H1 (cell line): ENCODE data around the gene LMO2. TPM values are rescaled to one million over a fixed set of nuclear protein-coding genes. Genes with fewer than 3 reads are reported as not detected.

Experiments
- CTCF ChIA-PET: fragments of 300-600 bp; sonication (Branson Sonifier 250); formaldehyde crosslinking; loops from one replicate; lab custom pipeline; 2021; ENCODE audit not compliant: partially characterized antibody; lab: Charles Lee
- POLR2A ChIA-PET: fragments of 300-600 bp; sonication (Branson Sonifier 250); formaldehyde crosslinking; loops from one replicate; lab custom pipeline; 2021; ENCODE audit warnings: inconsistent platforms; ENCODE audit not compliant: partially characterized antibody; lab: Charles Lee
- DNase-seq, 2 experiments: peaks; one replicate each; pipeline versions ENCODE4 v3.0.0 to v3.0.0-alpha.2; 2010 to 2022; ENCODE audit warnings: low spot score in 2 of 2, low read depth in 1 of 2, mixed read lengths in 1 of 2
- FAIRE-seq: peaks from 2 replicates; lab custom pipeline; 2011; peaks lifted over from hg19 to GRCh38; lab: Jason Lieb, UNC
- H2AFZ ChIP-seq: 2 replicates; pipeline ENCODE4 v1.8.1; 2012; ENCODE audit warnings: low read length, inconsistent platforms
- H2AK5ac ChIP-seq: 2 replicates; pipeline ENCODE4 v1.6.1; 2013; ENCODE audit warnings: low read depth, low read length
- H2BK120ac ChIP-seq: replicated peaks from 2 replicates; pipeline ENCODE3; 2013; ENCODE audit warnings: low read depth, low read length, inconsistent platforms
- H2BK12ac ChIP-seq: 2 replicates; pipeline ENCODE4 v1.6.1; 2013; ENCODE audit warnings: low read depth, low read length
- H2BK15ac ChIP-seq: 2 replicates; pipeline ENCODE4 v1.6.1; 2013; ENCODE audit warnings: low read length
- H2BK20ac ChIP-seq: 2 replicates; pipeline ENCODE4 v1.6.1; 2013; ENCODE audit warnings: low read length
- H2BK5ac ChIP-seq: 2 replicates; pipeline ENCODE4 v1.6.1; 2013; ENCODE audit warnings: low read depth, low read length
- H3K14ac ChIP-seq: 2 replicates; pipeline ENCODE4 v1.6.1; 2013; ENCODE audit warnings: inconsistent platforms; ENCODE audit not compliant: insufficient read length
- H3K18ac ChIP-seq: 2 replicates; pipeline ENCODE4 v1.6.1; 2013; ENCODE audit warnings: low read length; ENCODE audit errors: extremely low read depth
- H3K23ac ChIP-seq: 2 replicates; pipeline ENCODE4 v1.6.1; 2013; ENCODE audit warnings: inconsistent platforms; ENCODE audit not compliant: insufficient read length
- H3K23me2 ChIP-seq: 2 replicates; pipeline ENCODE4 v1.6.1; 2013; ENCODE audit warnings: low read depth, low read length
- H3K27ac ChIP-seq: 2 replicates; pipeline ENCODE4 v1.6.1; 2011; ENCODE audit warnings: low read depth, low read length, inconsistent platforms
- H3K27me3 ChIP-seq, 4 experiments: replicated peaks in 1 of 4; 1 replicate in 1 of 4; 2 replicates in 3 of 4; pipeline versions ENCODE4 v1.6.1 to v1.8.1; 2011 to 2013; ENCODE audit warnings: low read length in 3 of 4, mild to moderate bottlenecking in 3 of 4, inconsistent platforms in 2 of 4, mixed read lengths in 2 of 4, moderate library complexity in 1 of 4; ENCODE audit not compliant: control insufficient read depth in 3 of 4, insufficient read depth in 3 of 4; ENCODE audit errors: extremely low read depth in 1 of 4
- H3K36me3 ChIP-seq, 4 experiments: 2 replicates each; pipeline versions ENCODE4 v1.6.1 to v1.8.1; 2011 to 2013; ENCODE audit warnings: mild to moderate bottlenecking in 4 of 4, low read length in 3 of 4, moderate library complexity in 2 of 4, control low read depth in 1 of 4, inconsistent platforms in 1 of 4; ENCODE audit not compliant: insufficient read depth in 4 of 4, control insufficient read depth in 2 of 4
- H3K4ac ChIP-seq: replicated peaks from 2 replicates; pipeline ENCODE3; 2013; ENCODE audit warnings: low read length, low read depth, mixed read lengths, inconsistent platforms; ENCODE audit not compliant: insufficient read length
- H3K4me1 ChIP-seq, 4 experiments: replicated peaks in 1 of 4; 1 replicate in 1 of 4; 2 replicates in 3 of 4; pipeline versions ENCODE4 v1.6.1 to v1.8.1; 2011 to 2013; ENCODE audit warnings: low read length in 3 of 4, inconsistent platforms in 2 of 4, mixed read lengths in 1 of 4; ENCODE audit not compliant: insufficient read depth in 4 of 4, control insufficient read depth in 3 of 4
- H3K4me2 ChIP-seq, 2 experiments: 2 replicates each; pipeline versions ENCODE4 v1.6.1 to v1.8.1; 2011 to 2013; ENCODE audit warnings: low read depth in 2 of 2, low read length in 2 of 2, control low read depth in 1 of 2, inconsistent platforms in 1 of 2, mild to moderate bottlenecking in 1 of 2; ENCODE audit not compliant: insufficient read depth in 1 of 2
- H3K4me3 ChIP-seq, 4 experiments: fragments of 200-600, 300-600 bp in 1 of 4; sonication (generic), shearing (Covaris generic), sonication (Bioruptor Twin) in 1 of 4; 2 replicates each; pipeline versions ENCODE4 v1.5.1 to v1.8.1; 2011 to 2016; ENCODE audit warnings: low read length in 4 of 4, low read depth in 3 of 4, control low read depth in 2 of 4, inconsistent platforms in 2 of 4, mild to moderate bottlenecking in 2 of 4, mixed read lengths in 1 of 4, moderate library complexity in 1 of 4; ENCODE audit not compliant: insufficient read depth in 2 of 4; ENCODE audit errors: extremely low read depth in 1 of 4
- H3K56ac ChIP-seq: replicated peaks from 2 replicates; pipeline ENCODE3; 2013; ENCODE audit warnings: low read depth, mild to moderate bottlenecking, mixed read lengths, low read length, inconsistent platforms; ENCODE audit not compliant: insufficient read length
- H3K79me1 ChIP-seq: 2 replicates; pipeline ENCODE4 v1.6.1; 2013; ENCODE audit warnings: low read depth, low read length, control low read depth
- H3K79me2 ChIP-seq, 2 experiments: 2 replicates each; pipeline versions ENCODE4 v1.6.1 to v1.8.1; 2012 to 2013; ENCODE audit warnings: low read length in 2 of 2, mild to moderate bottlenecking in 2 of 2, inconsistent platforms in 1 of 2; ENCODE audit not compliant: insufficient read depth in 2 of 2, control insufficient read depth in 1 of 2
- H3K9ac ChIP-seq, 4 experiments: replicated peaks in 1 of 4; 1 replicate in 1 of 4; 2 replicates in 3 of 4; pipeline versions ENCODE4 v1.6.1 to v1.8.1; 2011 to 2013; ENCODE audit warnings: low read depth in 3 of 4, low read length in 3 of 4, control low read depth in 2 of 4, mild to moderate bottlenecking in 2 of 4, moderate library complexity in 2 of 4, inconsistent platforms in 1 of 4; ENCODE audit errors: extremely low read depth in 1 of 4
- H3K9me3 ChIP-seq, 2 experiments: 2 replicates each; pipeline versions ENCODE4 v1.6.1 to v1.8.1; 2012 to 2013; ENCODE audit warnings: mild to moderate bottlenecking in 2 of 2, moderate library complexity in 2 of 2, control low read depth in 1 of 2, inconsistent platforms in 1 of 2, low read depth in 1 of 2, low read length in 1 of 2, mixed read lengths in 1 of 2; ENCODE audit not compliant: insufficient read depth in 2 of 2
- H4K20me1 ChIP-seq, 2 experiments: replicated peaks in 1 of 2; 2 replicates each; pipeline versions ENCODE3 to v1.8.1; 2011 to 2013; ENCODE audit warnings: inconsistent platforms in 2 of 2, low read length in 2 of 2, mild to moderate bottlenecking in 1 of 2; ENCODE audit not compliant: insufficient read depth in 2 of 2, control insufficient read depth in 1 of 2
- H4K5ac ChIP-seq: 2 replicates; pipeline ENCODE4 v1.6.1; 2013; ENCODE audit warnings: low read length, low read depth, mixed read lengths, inconsistent platforms; ENCODE audit not compliant: insufficient read length
- H4K8ac ChIP-seq: 2 replicates; pipeline ENCODE4 v1.8.0; 2013; ENCODE audit warnings: mild to moderate bottlenecking, moderate library complexity, low read length, inconsistent platforms; ENCODE audit not compliant: insufficient read depth; ENCODE audit errors: extremely low read depth
- H4K91ac ChIP-seq: replicated peaks from 2 replicates; pipeline ENCODE3; 2013; ENCODE audit warnings: low read length, mixed read lengths, inconsistent platforms; ENCODE audit not compliant: insufficient read length
- ATF2 ChIP-seq: IDR thresholded peaks from 2 replicates; pipeline ENCODE4 v1.6.1; 2012; ENCODE audit warnings: low read length, inconsistent platforms
- BRCA1 ChIP-seq: IDR thresholded peaks from 2 replicates; pipeline ENCODE4 v1.6.1; 2012; ENCODE audit warnings: low read depth, low read length, improper control_type of control experiment
- CBX5 ChIP-seq: fragments of 300-800, 300-1000 bp; sonication (generic); IDR thresholded peaks from 2 replicates; pipeline ENCODE4 v1.7.1; 2016; ENCODE audit warnings: antibody characterized with exemption, low read length, low read depth
- CHD1 ChIP-seq: IDR thresholded peaks from 2 replicates; pipeline ENCODE4 v1.6.1; 2012; ENCODE audit warnings: low read depth, low read length, improper control_type of control experiment
- E2F6 ChIP-seq: IDR thresholded peaks from 2 replicates; pipeline ENCODE4 v1.6.1; 2012; ENCODE audit warnings: inconsistent platforms
- EP300 ChIP-seq, 2 experiments: IDR thresholded peaks; 1 replicate in 1 of 2; 2 replicates in 1 of 2; pipeline ENCODE4 v1.6.1; 2011 to 2012; ENCODE audit warnings: low read depth in 2 of 2, low read length in 2 of 2, mild to moderate bottlenecking in 2 of 2, borderline replicate concordance in 1 of 2, inconsistent platforms in 1 of 2, moderate library complexity in 1 of 2
- KDM1A ChIP-seq: fragments of 200-600, 300-600 bp; sonication (generic); IDR thresholded peaks from 2 replicates; pipeline ENCODE4 v1.7.1; 2016; ENCODE audit warnings: mild to moderate bottlenecking, low read length, borderline replicate concordance
- SUZ12 ChIP-seq: fragments of 200-600 bp; sonication (generic); IDR thresholded peaks from 2 replicates; pipeline ENCODE4 v1.6.1; 2012; ENCODE audit warnings: mild to moderate bottlenecking, inconsistent platforms, low read length, moderate library complexity, mixed read lengths
- WGBS, 2 experiments: shearing (Covaris generic) in 1 of 2; methylation state at CpG; one replicate each; pipeline versions ENCODE4 v1.1.6 to v1.1.7; 2013 to 2015; ENCODE audit warnings: low lambda C conversion rate in 2 of 2, mixed read lengths in 2 of 2, inconsistent platforms in 1 of 2, low coverage in 1 of 2, missing lambda C conversion rate in 1 of 2; ENCODE audit not compliant: insufficient replicate concordance in 2 of 2, insufficient coverage in 1 of 2, insufficient read length in 1 of 2; ENCODE audit errors: extremely low coverage in 1 of 2, missing lambda C conversion rate in 1 of 2; 5-methylcytosine and 5-hydroxymethylcytosine counted together
- polyA plus RNA-seq, 7 experiments: library from polyadenylated mRNA; depleted of rRNA in 3 of 7; stranded (reverse) in 5 of 7; unstranded in 2 of 7; fragments of >200 nt in 5 of 7; fragments of 200-250 nt in 2 of 7; gene quantifications; 1 replicate in 5 of 7; 2 replicates in 1 of 7; 4 replicates in 1 of 7; pipeline versions ENCODE4 v1.2.1 to v1.2.3, GENCODE V29; 2011 to 2013; ENCODE audit warnings: missing spikeins in 2 of 7, mixed read lengths in 2 of 7
- total RNA-seq: library from RNA; stranded (reverse); fragmentation: NEBNext Ultra II Directional; extraction: Animal tissue kit (Norgen Biotek cat#: 25700); gene quantifications from 2 replicates; pipeline ENCODE4 v1.2.1, GENCODE V29; 2021

LMO2 gene
- total and polyA plus RNA-seq, 2 of the 8 experiments (the other 6 are each of a cell fraction or from before 2014, with no cell fraction given), result 1.6 to 2.7 TPM

- Histone ChIP-seq H3K23ac (no peak overlapping the region), H2BK12ac (no peak overlapping the region), H3K18ac (no peak overlapping the region), H2BK5ac (no peak overlapping the region), H3K27ac (no peak overlapping the region), H3K79me1 (no peaks in the 10 kb centered on the region), H3K4me2 (no peak overlapping the region), H3K36me3 (no peaks in the 10 kb centered on the region), H3K4ac (no peak overlapping the region), H3K27me3 (no peaks in the 10 kb centered on the region), H3K9me3 (no peaks in the 10 kb centered on the region), H3K79me2 (no peaks in the 10 kb centered on the region), H4K8ac (no peak overlapping the region), H3K4me3 (no peak overlapping the region), H3K9ac (no peak overlapping the region), H2BK120ac (no peak overlapping the region), H2AFZ (no peak overlapping the region), H4K20me1 (no peaks in the 10 kb centered on the region), H3K23me2 (no peaks in the 10 kb centered on the region), H4K5ac (no peak overlapping the region), H3K56ac (no peak overlapping the region), H2BK20ac (no peak overlapping the region), H4K91ac (no peak overlapping the region), H3K14ac (no peak overlapping the region), H2AK5ac (no peak overlapping the region), H3K4me1 (no peaks in the 10 kb centered on the region), H2BK15ac (no peak overlapping the region)
- no peak for FAIRE-seq
- DNase-seq, result no peak
- CTCF ChIA-PET, result no interaction called here
- TF ChIP-seq E2F6 (no peak), ATF2 (no peak), KDM1A (no peak), EP300 (IDR thresholded peaks at IDR 0.05; ENCODE audit: borderline replicate concordance in 1 of 2, low read depth in 2 of 2, low read length in 2 of 2) (no peak), BRCA1 (no peak), CHD1 (no peak), CBX5 (no peak), SUZ12 (no peak)
- 88% methylated on average over 1 of the region's 1 CpG; no CpG with 5 or more reads in 1 of the 2 experiments for WGBS, 2 experiments
- POLR2A ChIA-PET, result no interaction called here
These were observed 27.8 kb upstream of the LMO2 start for GRCh38 chr11:33919645-33920044.
